Stomach (tissue), 9 donors: ENCODE data around the gene DLG2. TPM values are rescaled to one million over a fixed set of nuclear protein-coding genes. Genes with fewer than 3 reads are reported as not detected.

Source experiments
- DNase-seq, 2 donors: peaks; one replicate each; pipeline versions ENCODE4 v3.0.0 to v3.0.0-alpha.2; 2013 to 2019
- H3K27ac ChIP-seq, 5 donors: fragments of 200-600 bp in 4 of 5; sonication (generic) in 4 of 5; one replicate each; pipeline ENCODE4 v1.5.1; 2013 to 2019; ENCODE audit warnings: mild to moderate bottlenecking in 1 of 5, moderate library complexity in 1 of 5
- H3K27me3 ChIP-seq, 3 donors: fragments of 200-600 bp; sonication (generic); one replicate each; pipeline ENCODE4 v1.5.1; 2017 to 2019; ENCODE audit warnings: mixed run types in 1 of 3
- H3K36me3 ChIP-seq, 4 donors: fragments of 200-600 bp; sonication (generic); 1 replicate in 3 of 4; 2 replicates in 1 of 4; pipeline ENCODE4 v1.5.1; 2016 to 2019
- H3K4me1 ChIP-seq, 4 donors: fragments of 200-600 bp; sonication (generic); one replicate each; pipeline ENCODE4 v1.5.1; 2016 to 2019
- H3K4me3 ChIP-seq, 4 donors: fragments of 200-600 bp; sonication (generic) in 3 of 4; one replicate each; pipeline ENCODE4 v1.5.1; 2016 to 2019; ENCODE audit warnings: mild to moderate bottlenecking in 1 of 4
- H3K9me3 ChIP-seq, 4 donors: fragments of 200-600 bp; sonication (generic); one replicate each; pipeline ENCODE4 v1.5.1; 2016 to 2019
- EP300 ChIP-seq: sonication (generic); formaldehyde crosslinking; IDR thresholded peaks from one replicate; pipeline ENCODE4 v1.6.1; 2017; ENCODE audit warnings: antibody characterized with exemption
- POLR2A ChIP-seq, 4 donors: fragments of 450-650 bp; IDR thresholded peaks; one replicate each; pipeline ENCODE4 v1.6.1; 2016; ENCODE audit warnings: antibody characterized with exemption in 4 of 4, control low read depth in 2 of 4, mild to moderate bottlenecking in 1 of 4, moderate library complexity in 1 of 4
- POLR2AphosphoS5 ChIP-seq, 3 donors: sonication (generic); formaldehyde crosslinking; IDR thresholded peaks; one replicate each; pipeline ENCODE4 v1.6.1; 2016; ENCODE audit warnings: antibody characterized with exemption in 3 of 3
- WGBS, 5 donors: extraction: QIAGEN DNeasy Blood & Tissue Kit in 3 of 5; methylation state at CpG; one replicate each; pipeline versions ENCODE4 v1.1.5 to v1.1.7; 2013 to 2018; 5-methylcytosine and 5-hydroxymethylcytosine counted together
- intact Hi-C: fragments of 100-400 bp; cut with DNase I; formaldehyde crosslinking; loops from one replicate; pipeline ENCODE4 v1.15.1; 2023; ENCODE audit warnings: low total_unique reads
- polyA plus RNA-seq, 3 donors: library from polyadenylated mRNA; stranded (reverse); fragments of 200-250 nt; gene quantifications; one replicate each; pipeline ENCODE4 v1.2.3, GENCODE V29; 2013
- total RNA-seq, 5 donors: library from RNA; depleted of rRNA; stranded (reverse); fragments of >200 nt; gene quantifications; one replicate each; pipeline versions ENCODE4 v1.1.0 to v1.2.3, GENCODE V29; 2014 to 2016
- TF ChIP-seq, protein P1 (sequence below), 7 experiments: fragments of 450-650 bp in 4 of 7; fragments of 200-600 bp in 3 of 7; sonication (generic) in 3 of 7; IDR thresholded peaks; one replicate each; pipeline ENCODE4 v1.5.1; 2016 to 2019; ENCODE audit warnings: antibody characterized with exemption in 7 of 7, control low read depth in 2 of 7, mild to moderate bottlenecking in 1 of 7
- donor health status: healthy with polysubstance abuse.
- donor health status: Bipolar disorder and iron deficiency.
- donor health status: healthy.

DLG2 gene
- total and polyA plus RNA-seq, 8 donors = 1.3 to 19.1 (median 3.5) TPM

GRCh38 chr11:84924154-84924692 is 702.9 kb downstream of the DLG2 start:
- Histone ChIP-seq H3K4me3 (no peak overlapping the region), H3K9me3 (no peaks in the 10 kb centered on the region), H3K27ac (no peak overlapping the region), H3K4me1 (peaks cover 0 to 22% (median 0%) of the 10 kb centered on the region in 4 donors), H3K27me3 (no peaks in the 10 kb centered on the region), H3K36me3 (no peaks in the 10 kb centered on the region)
- intact Hi-C loops = no loop called here
- no peak for TF ChIP-seq EP300
- no peak for TF ChIP-seq POLR2A (IDR thresholded peaks at IDR 0.05)
- TF ChIP-seq POLR2AphosphoS5 (IDR thresholded peaks at IDR 0.05) = no peak
- TF ChIP-seq, protein P1, sequence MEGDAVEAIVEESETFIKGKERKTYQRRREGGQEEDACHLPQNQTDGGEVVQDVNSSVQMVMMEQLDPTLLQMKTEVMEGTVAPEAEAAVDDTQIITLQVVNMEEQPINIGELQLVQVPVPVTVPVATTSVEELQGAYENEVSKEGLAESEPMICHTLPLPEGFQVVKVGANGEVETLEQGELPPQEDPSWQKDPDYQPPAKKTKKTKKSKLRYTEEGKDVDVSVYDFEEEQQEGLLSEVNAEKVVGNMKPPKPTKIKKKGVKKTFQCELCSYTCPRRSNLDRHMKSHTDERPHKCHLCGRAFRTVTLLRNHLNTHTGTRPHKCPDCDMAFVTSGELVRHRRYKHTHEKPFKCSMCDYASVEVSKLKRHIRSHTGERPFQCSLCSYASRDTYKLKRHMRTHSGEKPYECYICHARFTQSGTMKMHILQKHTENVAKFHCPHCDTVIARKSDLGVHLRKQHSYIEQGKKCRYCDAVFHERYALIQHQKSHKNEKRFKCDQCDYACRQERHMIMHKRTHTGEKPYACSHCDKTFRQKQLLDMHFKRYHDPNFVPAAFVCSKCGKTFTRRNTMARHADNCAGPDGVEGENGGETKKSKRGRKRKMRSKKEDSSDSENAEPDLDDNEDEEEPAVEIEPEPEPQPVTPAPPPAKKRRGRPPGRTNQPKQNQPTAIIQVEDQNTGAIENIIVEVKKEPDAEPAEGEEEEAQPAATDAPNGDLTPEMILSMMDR (IDR thresholded peaks at IDR 0.05) = no peak
- 35 to 47% (median 41%) methylated on average over 4 of the region's 4 CpGs for WGBS, 5 donors
- no peak for DNase-seq

DNA sequence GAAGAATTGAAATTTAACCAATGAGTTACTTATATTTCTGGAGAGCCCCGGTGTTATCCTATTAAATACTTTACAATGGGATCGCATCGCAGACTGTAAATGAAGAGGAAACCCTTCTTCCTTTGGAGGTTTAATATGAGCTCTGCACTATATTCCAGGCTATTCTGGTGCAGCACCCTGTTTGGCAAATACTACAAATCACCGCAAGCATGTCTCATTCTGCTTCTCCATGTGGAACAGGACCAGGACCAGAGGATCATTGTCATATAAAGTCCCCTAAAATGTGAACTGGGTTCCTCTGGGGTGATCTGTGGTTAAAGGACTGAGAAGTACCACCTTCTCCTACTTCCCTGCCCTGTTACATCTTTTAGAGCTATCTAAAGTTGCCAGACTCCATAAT is 703.7 kb downstream of the DLG2 start:
- DNase-seq = no peak
- Histone ChIP-seq H3K4me3 (no peak overlapping the region), H3K9me3 (no peaks in the 10 kb centered on the region), H3K27me3 (no peaks in the 10 kb centered on the region), H3K4me1 (peaks cover 0 to 22% (median 0%) of the 10 kb centered on the region in 4 donors), H3K36me3 (no peaks in the 10 kb centered on the region), H3K27ac (no peak overlapping the region)
- TF ChIP-seq POLR2AphosphoS5 (IDR thresholded peaks at IDR 0.05) = no peak
- no peak for TF ChIP-seq POLR2A (IDR thresholded peaks at IDR 0.05)
- TF ChIP-seq, protein P1 (IDR thresholded peaks at IDR 0.05) = no peak
- intact Hi-C loops = no loop called here
- WGBS, 5 donors = 66 to 80% (median 72%) methylated on average over 4 of the region's 4 CpGs

DNA sequence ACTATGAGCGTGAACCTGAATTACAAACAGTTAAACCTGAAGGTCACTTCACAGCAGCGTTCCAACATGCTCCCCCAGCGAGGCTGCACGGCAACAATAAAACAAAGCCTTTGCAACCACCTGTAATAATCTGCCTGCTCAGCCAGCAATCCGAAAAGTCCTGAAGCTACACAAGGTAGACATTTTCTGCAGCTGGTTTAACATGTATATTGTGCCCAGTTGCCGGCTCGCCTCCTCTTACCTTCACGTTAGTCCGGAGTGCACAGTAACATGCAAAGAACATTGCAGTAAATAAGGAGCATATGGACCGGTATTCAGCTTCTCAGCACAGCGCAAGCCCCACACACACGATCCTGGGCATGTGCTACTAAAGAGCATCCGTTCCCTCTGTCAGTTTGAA is 704.3 kb downstream of the DLG2 start:
- 16 to 22% (median 18%) methylated on average over 13 of the region's 13 CpGs for WGBS, 5 donors
- no peaks in the 10 kb centered on the region for H3K27me3 ChIP-seq
- intact Hi-C loops = no loop called here
- no peaks in the 10 kb centered on the region for H3K36me3 ChIP-seq
- DNase-seq = peak in 1 of 2 donors; percentile 8
- TF ChIP-seq POLR2AphosphoS5 (IDR thresholded peaks at IDR 0.05) (no peak), POLR2A (IDR thresholded peaks at IDR 0.05) (no peak), EP300 (no peak)
- TF ChIP-seq, protein P1 (IDR thresholded peaks at IDR 0.05) = no peak
- no peak overlapping the region for H3K27ac ChIP-seq
- H3K9me3 ChIP-seq = no peaks in the 10 kb centered on the region
- H3K4me1 ChIP-seq = peaks cover 0 to 22% (median 0%) of the 10 kb centered on the region in 4 donors
- H3K4me3 ChIP-seq = peak overlapping the region in 1 of 4 donors; percentile 7

DNA sequence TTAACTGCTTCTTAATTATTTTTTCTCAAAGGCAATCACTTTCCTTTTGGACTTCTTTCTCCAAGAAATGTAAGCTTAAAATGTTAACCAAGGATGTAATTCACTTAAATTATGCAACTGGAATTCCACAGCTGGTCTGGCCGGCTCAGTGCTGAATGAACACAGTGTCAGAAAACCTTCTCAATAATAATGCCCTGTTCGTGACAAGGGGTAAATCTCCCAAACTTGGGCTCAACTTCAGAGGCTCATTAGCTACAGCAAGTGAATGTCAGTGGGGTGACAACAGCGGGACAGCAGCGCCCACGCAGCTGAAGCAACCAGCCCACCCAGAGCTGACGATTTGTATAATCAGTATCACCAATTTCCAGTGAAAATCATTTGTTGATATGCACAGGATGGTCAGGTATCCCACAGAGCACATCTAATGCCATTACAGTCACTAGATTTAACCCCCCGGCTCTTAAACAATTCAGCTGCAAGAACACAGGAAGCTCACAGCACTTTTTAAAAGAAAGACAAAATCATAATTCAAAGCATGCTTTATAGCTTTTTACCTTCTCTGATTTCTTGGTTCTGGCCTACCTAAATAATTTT is 704.8 kb downstream of the DLG2 start:
- DNase-seq = peak in 1 of 2 donors; percentile 6
- H3K27ac ChIP-seq = no peak overlapping the region
- peaks cover 0 to 22% (median 0%) of the 10 kb centered on the region in 4 donors for H3K4me1 ChIP-seq
- intact Hi-C loops = no loop called here
- H3K27me3 ChIP-seq = no peaks in the 10 kb centered on the region
- no peaks in the 10 kb centered on the region for H3K9me3 ChIP-seq
- 20 to 29% (median 27%) methylated on average over 7 of the region's 7 CpGs for WGBS, 5 donors
- TF ChIP-seq POLR2A (IDR thresholded peaks at IDR 0.05) (no peak), EP300 (no peak), POLR2AphosphoS5 (IDR thresholded peaks at IDR 0.05) (no peak)
- TF ChIP-seq, protein P1 (IDR thresholded peaks at IDR 0.05) = no peak
- no peaks in the 10 kb centered on the region for H3K36me3 ChIP-seq
- peak overlapping the region in 1 of 4 donors; percentile 7 for H3K4me3 ChIP-seq
